Measurements from ENCODE around the gene EFCAB12.

EFCAB12 gene

DNA sequence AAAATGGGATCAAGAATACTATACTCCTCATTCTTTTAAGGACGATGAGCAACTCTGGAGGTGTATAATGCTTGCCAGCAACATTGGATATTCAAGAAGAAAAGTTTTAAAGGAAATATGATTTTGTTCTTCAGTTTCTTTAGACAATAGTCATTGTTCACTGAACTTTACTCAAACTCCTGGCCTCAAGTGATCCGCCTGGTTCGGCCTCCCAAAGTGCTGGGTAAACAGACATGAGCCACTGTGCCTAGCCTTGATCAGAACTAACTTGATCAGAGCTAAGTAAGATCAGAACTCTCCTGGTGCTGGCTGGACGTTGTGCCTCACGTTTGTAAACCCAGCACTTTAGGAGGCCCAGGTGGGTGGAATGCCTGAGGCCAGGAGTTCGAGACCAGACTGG lies 12.6 kb downstream of the EFCAB12 start:
- TF ChIP-seq EGR1 (IDR thresholded peaks at IDR 0.05) (no peak), EP300 (IDR thresholded peaks at IDR 0.05; ENCODE audit: borderline replicate concordance) (no peak), TEAD4 (IDR thresholded peaks at IDR 0.05) (no peak), CREB1 (IDR thresholded peaks at IDR 0.05; ENCODE audit: low read depth) (no peak), ZBTB7A (IDR thresholded peaks at IDR 0.05; ENCODE audit: low read depth) (no peak), CEBPB (IDR thresholded peaks at IDR 0.05) (no peak), RAD21 (IDR thresholded peaks at IDR 0.05; ENCODE audit: low read depth) (no peak), TAF1 (IDR thresholded peaks at IDR 0.05; ENCODE audit: low read depth) (no peak), FOXM1 (IDR thresholded peaks at IDR 0.05; ENCODE audit: borderline replicate concordance, low read depth) (no peak), NFIC (IDR thresholded peaks at IDR 0.05) (no peak), TCF12 (IDR thresholded peaks at IDR 0.05; ENCODE audit: low read depth) (no peak), YY1 (IDR thresholded peaks at IDR 0.05; ENCODE audit: low read depth) (no peak)
- TF ChIP-seq, protein P1, sequence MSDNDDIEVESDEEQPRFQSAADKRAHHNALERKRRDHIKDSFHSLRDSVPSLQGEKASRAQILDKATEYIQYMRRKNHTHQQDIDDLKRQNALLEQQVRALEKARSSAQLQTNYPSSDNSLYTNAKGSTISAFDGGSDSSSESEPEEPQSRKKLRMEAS (IDR thresholded peaks at IDR 0.05), result no peak
- TF ChIP-seq, protein P2, sequence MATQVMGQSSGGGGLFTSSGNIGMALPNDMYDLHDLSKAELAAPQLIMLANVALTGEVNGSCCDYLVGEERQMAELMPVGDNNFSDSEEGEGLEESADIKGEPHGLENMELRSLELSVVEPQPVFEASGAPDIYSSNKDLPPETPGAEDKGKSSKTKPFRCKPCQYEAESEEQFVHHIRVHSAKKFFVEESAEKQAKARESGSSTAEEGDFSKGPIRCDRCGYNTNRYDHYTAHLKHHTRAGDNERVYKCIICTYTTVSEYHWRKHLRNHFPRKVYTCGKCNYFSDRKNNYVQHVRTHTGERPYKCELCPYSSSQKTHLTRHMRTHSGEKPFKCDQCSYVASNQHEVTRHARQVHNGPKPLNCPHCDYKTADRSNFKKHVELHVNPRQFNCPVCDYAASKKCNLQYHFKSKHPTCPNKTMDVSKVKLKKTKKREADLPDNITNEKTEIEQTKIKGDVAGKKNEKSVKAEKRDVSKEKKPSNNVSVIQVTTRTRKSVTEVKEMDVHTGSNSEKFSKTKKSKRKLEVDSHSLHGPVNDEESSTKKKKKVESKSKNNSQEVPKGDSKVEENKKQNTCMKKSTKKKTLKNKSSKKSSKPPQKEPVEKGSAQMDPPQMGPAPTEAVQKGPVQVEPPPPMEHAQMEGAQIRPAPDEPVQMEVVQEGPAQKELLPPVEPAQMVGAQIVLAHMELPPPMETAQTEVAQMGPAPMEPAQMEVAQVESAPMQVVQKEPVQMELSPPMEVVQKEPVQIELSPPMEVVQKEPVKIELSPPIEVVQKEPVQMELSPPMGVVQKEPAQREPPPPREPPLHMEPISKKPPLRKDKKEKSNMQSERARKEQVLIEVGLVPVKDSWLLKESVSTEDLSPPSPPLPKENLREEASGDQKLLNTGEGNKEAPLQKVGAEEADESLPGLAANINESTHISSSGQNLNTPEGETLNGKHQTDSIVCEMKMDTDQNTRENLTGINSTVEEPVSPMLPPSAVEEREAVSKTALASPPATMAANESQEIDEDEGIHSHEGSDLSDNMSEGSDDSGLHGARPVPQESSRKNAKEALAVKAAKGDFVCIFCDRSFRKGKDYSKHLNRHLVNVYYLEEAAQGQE (IDR thresholded peaks at IDR 0.05; ENCODE audit: low read depth), result no peak
- TF ChIP-seq, protein P3, sequence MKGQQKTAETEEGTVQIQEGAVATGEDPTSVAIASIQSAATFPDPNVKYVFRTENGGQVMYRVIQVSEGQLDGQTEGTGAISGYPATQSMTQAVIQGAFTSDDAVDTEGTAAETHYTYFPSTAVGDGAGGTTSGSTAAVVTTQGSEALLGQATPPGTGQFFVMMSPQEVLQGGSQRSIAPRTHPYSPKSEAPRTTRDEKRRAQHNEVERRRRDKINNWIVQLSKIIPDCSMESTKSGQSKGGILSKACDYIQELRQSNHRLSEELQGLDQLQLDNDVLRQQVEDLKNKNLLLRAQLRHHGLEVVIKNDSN (IDR thresholded peaks at IDR 0.05), result no peak

GRCh38 chr3:129415378-129415777 lies 13.1 kb downstream of the EFCAB12 start:
- TF ChIP-seq TEAD4 (IDR thresholded peaks at IDR 0.05) (no peak), FOXM1 (IDR thresholded peaks at IDR 0.05; ENCODE audit: borderline replicate concordance, low read depth) (no peak), NFIC (IDR thresholded peaks at IDR 0.05) (no peak), RAD21 (IDR thresholded peaks at IDR 0.05; ENCODE audit: low read depth) (no peak), TAF1 (IDR thresholded peaks at IDR 0.05; ENCODE audit: low read depth) (no peak), YY1 (IDR thresholded peaks at IDR 0.05; ENCODE audit: low read depth) (no peak), CEBPB (IDR thresholded peaks at IDR 0.05) (no peak), ZBTB7A (IDR thresholded peaks at IDR 0.05; ENCODE audit: low read depth) (no peak), EGR1 (IDR thresholded peaks at IDR 0.05) (no peak), EP300 (IDR thresholded peaks at IDR 0.05; ENCODE audit: borderline replicate concordance) (no peak), TCF12 (IDR thresholded peaks at IDR 0.05; ENCODE audit: low read depth) (no peak), CREB1 (IDR thresholded peaks at IDR 0.05; ENCODE audit: low read depth) (no peak)
- TF ChIP-seq, protein P1 (IDR thresholded peaks at IDR 0.05), result no peak
- TF ChIP-seq, protein P2 (IDR thresholded peaks at IDR 0.05; ENCODE audit: low read depth), result no peak
- TF ChIP-seq, protein P3 (IDR thresholded peaks at IDR 0.05), result no peak

DNA sequence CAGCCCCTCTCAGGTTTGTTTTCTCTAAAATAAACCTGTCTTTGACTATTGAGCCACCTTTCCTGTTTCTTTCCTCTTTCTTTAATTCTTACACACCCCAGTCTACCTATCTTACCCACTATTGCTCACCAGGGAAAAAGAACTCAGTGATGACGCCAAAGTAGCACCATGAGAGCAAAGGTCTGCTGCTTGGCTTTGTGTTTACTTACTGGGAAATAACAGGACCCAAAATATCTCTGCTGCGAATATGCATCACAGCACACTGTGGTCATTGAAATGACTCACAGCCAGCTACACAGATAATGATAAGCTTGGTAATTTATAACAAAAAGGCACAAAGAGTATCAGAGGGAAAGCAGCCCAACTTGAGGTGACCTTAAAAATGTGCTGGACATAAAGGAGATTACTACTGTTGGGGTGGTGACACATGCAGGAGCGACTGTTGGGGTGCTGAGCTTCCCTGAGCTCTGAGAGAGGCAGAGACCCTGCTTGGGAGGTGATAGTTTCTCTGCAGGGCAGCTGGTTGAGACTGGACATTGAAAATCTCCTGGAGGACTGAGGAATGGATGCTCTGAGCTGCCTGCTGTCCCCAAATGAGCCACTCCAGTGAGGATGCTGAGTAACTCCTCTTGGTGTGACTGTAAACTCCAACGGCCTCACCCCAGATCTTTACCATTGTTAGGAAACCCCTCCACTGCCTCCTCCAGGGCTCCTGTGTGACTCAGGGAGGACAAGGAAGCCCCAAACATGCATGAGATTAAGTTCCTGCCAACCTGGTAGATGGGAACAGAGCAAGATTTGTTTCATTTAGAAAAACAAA lies 14.5 kb downstream of the EFCAB12 start:
- no peak for TF ChIP-seq EP300 (IDR thresholded peaks at IDR 0.05; ENCODE audit: borderline replicate concordance)
- no peak for TF ChIP-seq EGR1 (IDR thresholded peaks at IDR 0.05)
- no peak for TF ChIP-seq RAD21 (IDR thresholded peaks at IDR 0.05; ENCODE audit: low read depth)
- TF ChIP-seq, protein P2 (IDR thresholded peaks at IDR 0.05; ENCODE audit: low read depth), result no peak
- TF ChIP-seq, protein P3 (IDR thresholded peaks at IDR 0.05), result no peak
- TF ChIP-seq CREB1 (IDR thresholded peaks at IDR 0.05; ENCODE audit: low read depth), result no peak
- no peak for TF ChIP-seq YY1 (IDR thresholded peaks at IDR 0.05; ENCODE audit: low read depth)
- TF ChIP-seq, protein P1 (IDR thresholded peaks at IDR 0.05), result no peak
- no peak for TF ChIP-seq ZBTB7A (IDR thresholded peaks at IDR 0.05; ENCODE audit: low read depth)
- no peak for TF ChIP-seq FOXM1 (IDR thresholded peaks at IDR 0.05; ENCODE audit: borderline replicate concordance, low read depth)
